Liver (tissue), 9 donors: Measurements from ENCODE around the gene ADAM10. TPM values are rescaled to one million over a fixed set of nuclear protein-coding genes. Genes with fewer than 3 reads are reported as not detected.

Experiments used
- DNase-seq: peaks from one replicate; pipeline ENCODE4 v3.0.0-alpha.2; 2017; ENCODE audit warnings: low spot score
- H3K27ac ChIP-seq, 2 donors: one replicate each; pipeline ENCODE4 v1.7.0; 2013; ENCODE audit warnings: inconsistent platforms in 2 of 2, low read length in 2 of 2, control low read depth in 1 of 2, low read depth in 1 of 2, mild to moderate bottlenecking in 1 of 2
- H3K27me3 ChIP-seq, 4 donors: one replicate each; pipeline versions ENCODE4 v1.6.1 to v1.7.0; 2013; ENCODE audit warnings: low read length in 3 of 4, inconsistent platforms in 1 of 4, mild to moderate bottlenecking in 1 of 4, moderate library complexity in 1 of 4; ENCODE audit not compliant: control insufficient read depth in 4 of 4, insufficient read depth in 4 of 4
- H3K36me3 ChIP-seq, 4 donors: one replicate each; pipeline versions ENCODE4 v1.6.1 to v1.7.0; 2013; ENCODE audit warnings: low read length in 3 of 4, mild to moderate bottlenecking in 3 of 4, low read depth in 1 of 4, moderate library complexity in 1 of 4; ENCODE audit not compliant: control insufficient read depth in 4 of 4, insufficient read depth in 3 of 4
- H3K4me1 ChIP-seq, 4 donors: one replicate each; pipeline versions ENCODE4 v1.6.1 to v1.7.0; 2013; ENCODE audit warnings: low read length in 3 of 4, mild to moderate bottlenecking in 3 of 4, moderate library complexity in 1 of 4; ENCODE audit not compliant: control insufficient read depth in 4 of 4, insufficient read depth in 4 of 4
- H3K4me3 ChIP-seq, 3 donors: one replicate each; pipeline versions ENCODE4 v1.6.1 to v1.7.0; 2013; ENCODE audit warnings: low read length in 3 of 3, control low read depth in 1 of 3, low read depth in 1 of 3, mild to moderate bottlenecking in 1 of 3
- H3K9ac ChIP-seq, 2 donors: one replicate each; pipeline ENCODE4 v1.7.0; 2013; ENCODE audit warnings: low read length in 2 of 2, mild to moderate bottlenecking in 2 of 2, moderate library complexity in 2 of 2, control low read depth in 1 of 2, low read depth in 1 of 2
- H3K9me3 ChIP-seq, 4 donors: one replicate each; pipeline versions ENCODE4 v1.6.1 to v1.7.0; 2013; ENCODE audit warnings: low read length in 3 of 4; ENCODE audit not compliant: control insufficient read depth in 4 of 4
- ATF3 ChIP-seq: IDR thresholded peaks from 2 replicates; pipeline ENCODE4 v1.6.1; 2016; ENCODE audit warnings: antibody characterized with exemption
- CTCF ChIP-seq: fragments of 150-350 bp; IDR thresholded peaks from 2 replicates; pipeline ENCODE4 v1.5.1; 2017; ENCODE audit warnings: improper control_type of control experiment, low read depth, low read length; ENCODE audit not compliant: missing input control
- EGR1 ChIP-seq, 2 donors: IDR thresholded peaks; 2 replicates each; pipeline ENCODE4 v1.6.1; 2016 to 2018; ENCODE audit warnings: antibody characterized with exemption in 2 of 2, low read depth in 2 of 2
- FOXA1 ChIP-seq: IDR thresholded peaks from 2 replicates; pipeline ENCODE4 v1.6.1; 2016; ENCODE audit warnings: antibody characterized with exemption
- FOXA2 ChIP-seq: IDR thresholded peaks from 2 replicates; pipeline ENCODE4 v1.6.1; 2016; ENCODE audit warnings: antibody characterized with exemption
- GABPA ChIP-seq, 2 donors: IDR thresholded peaks in 1 of 2; conservative IDR thresholded peaks in 1 of 2; 2 replicates each; pipeline ENCODE4 v1.6.1; 2016; ENCODE audit warnings: antibody characterized with exemption in 2 of 2, mild to moderate bottlenecking in 1 of 2, moderate library complexity in 1 of 2
- HNF4A ChIP-seq, 2 donors: conservative IDR thresholded peaks; 2 replicates each; pipeline ENCODE4 v1.6.1; 2016; ENCODE audit warnings: antibody characterized with exemption in 2 of 2, mild to moderate bottlenecking in 2 of 2
- HNF4G ChIP-seq: IDR thresholded peaks from 2 replicates; pipeline ENCODE4 v1.6.1; 2016; ENCODE audit warnings: antibody characterized with exemption
- JUND ChIP-seq, 2 donors: IDR thresholded peaks; 2 replicates each; pipeline ENCODE4 v1.6.1; 2016; ENCODE audit warnings: antibody characterized with exemption in 2 of 2
- MAX ChIP-seq: IDR thresholded peaks from 2 replicates; pipeline ENCODE4 v1.6.1; 2016; ENCODE audit warnings: antibody characterized with exemption
- NR2F2 ChIP-seq: IDR thresholded peaks from 2 replicates; pipeline ENCODE4 v1.6.1; 2016; ENCODE audit warnings: antibody characterized with exemption
- RAD21 ChIP-seq, 2 donors: IDR thresholded peaks; 2 replicates each; pipeline ENCODE4 v1.6.1; 2016; ENCODE audit warnings: antibody characterized with exemption in 2 of 2, mild to moderate bottlenecking in 2 of 2
- REST ChIP-seq: IDR thresholded peaks from 2 replicates; pipeline ENCODE4 v1.6.1; 2016; ENCODE audit warnings: antibody characterized with exemption, mild to moderate bottlenecking
- RXRA ChIP-seq, 2 donors: IDR thresholded peaks; 2 replicates each; pipeline ENCODE4 v1.6.1; 2017 to 2018; ENCODE audit warnings: antibody characterized with exemption in 2 of 2, mild to moderate bottlenecking in 1 of 2
- SP1 ChIP-seq: IDR thresholded peaks from 2 replicates; pipeline ENCODE4 v1.6.1; 2018; ENCODE audit warnings: antibody characterized with exemption, mild to moderate bottlenecking
- TAF1 ChIP-seq: conservative IDR thresholded peaks from 2 replicates; pipeline ENCODE4 v1.6.1; 2016; ENCODE audit warnings: antibody characterized with exemption, mild to moderate bottlenecking
- YY1 ChIP-seq: IDR thresholded peaks from 2 replicates; pipeline ENCODE4 v1.6.1; 2016; ENCODE audit warnings: antibody characterized with exemption, mild to moderate bottlenecking
- WGBS: extraction: QIAGEN DNeasy Blood & Tissue Kit; methylation state at CpG from one replicate; pipeline ENCODE4 v1.1.7; 2013; 5-methylcytosine and 5-hydroxymethylcytosine counted together
- polyA plus RNA-seq, 2 donors: library from polyadenylated mRNA; stranded (reverse) in 1 of 2; unstranded in 1 of 2; fragments of 200-250 nt in 1 of 2; fragments of >200 nt in 1 of 2; fragmentation: Nextera tagmentation in 1 of 2; extraction: Ambion mirVana in 1 of 2; gene quantifications; one replicate each; pipeline versions ENCODE4 v1.2.1 to v1.2.3, GENCODE V29; 2013 to 2015
- total RNA-seq, 2 donors: library from RNA; depleted of rRNA; stranded (reverse); fragments of >200 nt; gene quantifications; one replicate each; pipeline ENCODE4 v1.2.3, GENCODE V29; 2014
- donor health status: healthy.
- donor health status: healthy.
- donor health status: healthy.
- donor health status: healthy.
- donor health status: healthy.

ADAM10 gene
- total and polyA plus RNA-seq, 4 donors = 12.6 to 55.6 (median 34.6) TPM

GRCh38 chr15:58569455-58569854, 180.1 kb downstream of the ADAM10 start:
- Histone ChIP-seq H3K27ac (no peak overlapping the region), H3K4me1 (peaks cover 0 to 7% (median 3%) of the 10 kb centered on the region in 4 donors), H3K9me3 (no peaks in the 10 kb centered on the region), H3K4me3 (no peak overlapping the region), H3K9ac (no peak overlapping the region), H3K36me3 (peaks cover 0 to 5% (median under 1%) of the 10 kb centered on the region in 4 donors), H3K27me3 (no peaks in the 10 kb centered on the region)
- no peak for DNase-seq
- 96% methylated on average over 1 of the region's 1 CpG for WGBS
- TF ChIP-seq CTCF (no peak), YY1 (no peak), FOXA1 (no peak), HNF4G (no peak), JUND (IDR thresholded peaks at IDR 0.05) (no peak), TAF1 (no peak), ATF3 (no peak), GABPA (IDR thresholded peaks at IDR 0.05 in 1 of 2, conservative IDR thresholded peaks at IDR 0.05 in 1 of 2) (no peak), REST (no peak), HNF4A (conservative IDR thresholded peaks at IDR 0.05) (no peak), MAX (no peak), RAD21 (IDR thresholded peaks at IDR 0.05) (no peak)

GRCh38 chr15:58568157-58568571, 181.3 kb downstream of the ADAM10 start:
- no peak for DNase-seq
- 41% methylated on average over 2 of the region's 2 CpGs for WGBS
- no peak overlapping the region for H3K4me3 ChIP-seq
- no peaks in the 10 kb centered on the region for H3K27me3 ChIP-seq
- H3K9ac ChIP-seq = no peak overlapping the region
- peak overlapping the region in 1 of 2 donors; percentile 15 for H3K27ac ChIP-seq
- no peaks in the 10 kb centered on the region for H3K9me3 ChIP-seq
- H3K36me3 ChIP-seq = peaks cover 1 to 13% (median 5%) of the 10 kb centered on the region in 4 donors
- H3K4me1 ChIP-seq = peaks cover 0 to 3% (median 0%) of the 10 kb centered on the region in 4 donors
- no peak for TF ChIP-seq REST
- no peak for TF ChIP-seq TAF1
- no peak for TF ChIP-seq GABPA (IDR thresholded peaks at IDR 0.05 in 1 of 2, conservative IDR thresholded peaks at IDR 0.05 in 1 of 2)
- TF ChIP-seq NR2F2 = no peak
- TF ChIP-seq HNF4A (conservative IDR thresholded peaks at IDR 0.05) = no peak
- no peak for TF ChIP-seq MAX
- TF ChIP-seq RXRA (IDR thresholded peaks at IDR 0.05) = no peak
- no peak for TF ChIP-seq FOXA1
- no peak for TF ChIP-seq CTCF
- no peak for TF ChIP-seq FOXA2
- TF ChIP-seq SP1 = no peak
- TF ChIP-seq EGR1 (IDR thresholded peaks at IDR 0.05; ENCODE audit: low read depth in 2 of 2) = no peak
- TF ChIP-seq YY1 = no peak
- no peak for TF ChIP-seq HNF4G
